GM19372 (cell line): ENCODE results near the gene TMEM140.

Experiments used
- ATAC-seq: cut with Tn5 transposase; IDR thresholded peaks from one replicate; pipeline ENCODE4 v1.9.1; 2021; ENCODE audit warnings: mild to moderate bottlenecking, low read depth, moderate library complexity; ENCODE audit not compliant: unreplicated experiment

TMEM140 gene

DNA sequence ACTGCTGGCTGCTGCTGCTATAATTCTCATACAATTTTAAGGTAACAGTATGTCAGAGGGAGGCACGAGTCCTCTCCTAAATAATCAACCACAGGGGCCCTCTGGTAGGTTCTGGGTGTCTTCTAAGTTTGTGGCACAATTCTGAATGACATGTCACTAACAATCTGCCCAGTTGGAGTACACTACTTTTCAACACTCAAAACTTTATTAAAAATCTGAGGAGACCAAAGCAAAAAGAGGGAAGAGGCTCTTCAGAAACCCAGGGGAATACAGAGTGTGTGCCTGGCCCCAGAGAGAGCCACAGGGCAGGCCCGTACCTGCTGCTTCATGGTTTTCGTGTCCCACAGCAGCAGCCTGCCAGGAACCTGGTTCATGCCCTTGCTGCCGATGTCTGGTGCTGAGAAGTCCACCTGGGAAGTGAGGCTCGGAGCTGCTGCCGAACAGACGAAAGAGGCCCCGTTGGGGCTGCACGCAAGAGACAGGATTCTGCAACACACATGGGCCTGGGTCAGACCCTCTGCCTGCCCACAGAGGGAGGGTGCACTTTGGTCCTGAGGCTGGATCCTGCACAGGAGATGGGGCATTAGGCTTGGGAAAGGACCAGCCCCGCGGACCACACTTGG lies 45.2 kb downstream of the TMEM140 start:
- ATAC-seq: no peak

DNA sequence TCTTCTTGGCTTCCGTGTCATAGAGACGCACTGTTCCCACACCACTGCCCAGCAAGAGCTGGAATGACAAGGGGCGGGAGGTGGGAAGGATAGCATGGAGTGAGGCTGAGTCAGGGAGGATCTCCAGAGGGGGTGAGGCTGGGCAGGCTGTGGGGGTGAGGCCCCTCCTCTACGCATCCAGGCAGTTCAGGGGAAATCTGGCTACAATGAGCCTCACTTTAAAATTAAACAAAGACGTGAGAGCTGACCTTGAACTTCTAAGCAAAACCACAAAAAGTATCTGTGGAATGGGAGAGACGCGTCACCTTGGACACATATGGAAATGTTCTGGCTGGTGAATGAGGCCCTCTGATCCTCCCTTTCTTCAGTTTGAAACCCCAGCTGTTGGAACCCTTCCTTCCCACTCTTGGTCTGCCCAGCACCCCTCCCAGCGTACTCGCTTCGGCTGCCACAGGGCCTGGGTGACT lies 45.8 kb downstream of the TMEM140 start:
- no peak for ATAC-seq

DNA sequence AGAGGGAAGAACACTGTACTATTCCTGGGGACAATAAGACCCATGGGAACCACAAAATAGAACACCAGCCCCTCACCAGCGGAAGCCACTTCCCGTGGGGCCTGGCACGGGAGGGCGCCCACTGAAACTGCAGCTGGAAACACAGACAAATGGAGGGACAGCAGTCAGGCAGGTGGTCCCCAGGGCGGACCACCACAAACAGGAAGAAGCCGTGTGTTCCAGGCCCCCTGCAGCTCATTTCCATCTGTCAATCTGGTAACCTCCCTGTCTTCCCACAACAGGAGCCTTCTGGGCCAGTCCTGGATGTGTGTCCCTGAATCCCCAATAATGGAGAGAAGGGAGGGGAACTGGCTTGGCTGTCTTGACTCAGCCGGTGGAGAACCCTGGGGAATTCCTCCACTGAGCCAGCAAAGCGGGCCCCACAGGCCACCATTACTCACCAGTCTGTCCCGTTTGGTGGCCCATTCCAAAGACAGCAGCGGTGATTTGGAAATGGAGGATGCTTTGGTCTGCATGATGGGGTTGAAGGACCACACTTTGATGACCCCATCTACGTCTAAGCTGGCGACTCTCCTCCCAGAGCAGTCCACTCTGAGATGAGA lies 46.7 kb downstream of the TMEM140 start:
- ATAC-seq: no peak

DNA sequence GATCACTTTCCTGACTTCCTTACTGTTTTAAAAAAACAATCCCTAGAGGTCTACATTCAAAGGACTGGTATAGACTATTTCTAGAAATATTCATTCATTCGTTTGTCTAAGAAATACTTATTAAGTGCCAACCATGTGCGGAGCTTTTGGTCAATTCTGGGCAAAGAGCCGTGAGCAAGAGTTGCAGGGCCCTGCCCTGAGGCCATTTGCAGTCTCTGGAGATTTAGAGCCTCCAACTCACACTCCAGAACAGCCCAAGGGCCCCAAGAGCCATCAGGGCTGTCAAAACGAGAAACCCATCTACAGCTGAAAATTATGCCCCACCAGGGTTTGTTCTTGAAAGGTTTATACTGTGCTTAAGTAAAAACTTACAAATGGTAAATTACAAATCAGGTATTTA lies 47.3 kb downstream of the TMEM140 start:
- no peak for ATAC-seq

DNA sequence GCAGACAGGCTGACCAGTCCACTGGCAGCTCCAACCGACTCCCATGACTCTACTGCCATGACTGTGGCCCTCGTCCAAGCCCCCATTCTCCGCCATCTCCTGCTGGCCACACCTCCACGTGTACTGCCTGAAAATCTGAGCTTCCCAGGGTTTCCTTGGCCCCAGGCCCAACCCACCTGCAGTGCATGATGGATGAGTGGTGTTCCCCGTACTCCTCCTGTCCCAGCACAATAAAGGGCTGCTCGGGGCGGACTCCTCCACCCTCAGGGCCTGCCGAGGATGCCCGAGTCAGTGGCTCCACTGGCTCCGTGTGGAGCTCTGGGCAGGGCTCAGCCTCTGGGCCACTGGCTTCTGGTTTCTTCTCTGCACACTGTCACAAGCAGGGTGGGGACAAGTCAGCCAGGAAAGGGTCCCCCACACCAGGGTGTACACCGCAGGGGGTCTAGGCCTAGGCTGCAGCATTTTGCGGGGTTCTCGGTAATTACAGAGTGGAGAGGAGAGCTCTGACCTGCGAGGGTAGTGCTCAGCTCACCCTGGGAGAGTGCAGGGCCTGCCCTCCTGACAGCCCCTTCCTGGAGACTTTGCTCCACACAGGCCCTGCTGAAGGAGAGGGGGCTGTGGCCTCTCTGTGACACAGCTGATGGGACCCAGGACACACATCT lies 48.2 kb downstream of the TMEM140 start:
- ATAC-seq: no peak

DNA sequence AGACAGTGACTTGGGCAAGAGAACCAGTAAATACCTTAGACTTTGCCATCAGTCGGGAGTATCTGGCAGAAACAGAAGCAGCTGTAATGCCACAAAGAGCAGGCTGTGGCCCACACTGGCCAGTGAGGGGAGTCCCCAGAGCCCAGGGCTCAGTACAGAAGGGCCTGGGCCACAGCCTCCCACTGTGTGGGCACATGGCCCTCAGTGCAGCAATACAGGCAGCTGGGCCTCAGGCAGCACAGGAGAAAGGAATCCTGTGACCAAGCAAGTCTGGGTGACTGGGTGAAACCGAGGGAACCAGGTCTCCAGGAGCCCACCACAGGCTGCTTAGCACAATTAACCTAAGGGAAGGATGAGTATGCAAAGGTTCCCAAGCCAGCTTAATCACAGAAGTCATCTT lies 49.5 kb downstream of the TMEM140 start:
- ATAC-seq: no peak

DNA sequence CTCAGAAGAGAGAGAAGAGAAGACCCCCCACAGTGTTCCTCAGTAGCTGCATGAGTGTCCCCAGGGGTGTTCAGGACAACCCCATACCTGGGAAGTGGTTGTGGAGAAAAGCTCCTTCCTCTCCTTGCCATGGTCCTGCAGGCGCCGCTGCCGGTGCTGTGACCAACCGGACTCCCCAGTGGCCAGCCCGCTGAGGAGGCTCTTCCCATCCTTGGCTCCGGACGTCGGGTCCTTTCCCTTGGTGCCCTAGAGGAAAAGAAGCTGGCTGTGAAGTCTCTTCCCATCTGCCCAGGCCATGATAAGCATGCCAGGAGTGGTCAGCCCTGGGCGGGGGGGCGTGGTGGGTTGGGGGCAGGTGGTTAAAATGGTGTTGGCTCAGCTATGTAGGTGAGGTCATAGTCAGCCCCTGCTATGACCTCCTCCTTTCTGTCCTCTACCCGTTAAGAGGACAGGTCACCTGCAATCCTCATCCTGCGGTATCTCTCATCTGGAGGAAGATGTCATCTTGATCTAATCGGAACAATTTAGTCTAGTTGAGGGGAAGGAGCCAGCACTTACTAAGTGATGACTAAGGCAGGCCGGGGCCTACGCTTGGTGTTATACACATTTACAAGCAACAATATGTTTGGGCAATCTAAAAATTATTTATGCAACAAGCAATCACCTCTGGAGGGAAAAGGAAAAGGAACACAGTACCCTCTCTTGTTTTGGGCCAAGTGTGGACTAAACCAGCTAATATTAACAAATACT lies 50.2 kb downstream of the TMEM140 start:
- no peak for ATAC-seq

DNA sequence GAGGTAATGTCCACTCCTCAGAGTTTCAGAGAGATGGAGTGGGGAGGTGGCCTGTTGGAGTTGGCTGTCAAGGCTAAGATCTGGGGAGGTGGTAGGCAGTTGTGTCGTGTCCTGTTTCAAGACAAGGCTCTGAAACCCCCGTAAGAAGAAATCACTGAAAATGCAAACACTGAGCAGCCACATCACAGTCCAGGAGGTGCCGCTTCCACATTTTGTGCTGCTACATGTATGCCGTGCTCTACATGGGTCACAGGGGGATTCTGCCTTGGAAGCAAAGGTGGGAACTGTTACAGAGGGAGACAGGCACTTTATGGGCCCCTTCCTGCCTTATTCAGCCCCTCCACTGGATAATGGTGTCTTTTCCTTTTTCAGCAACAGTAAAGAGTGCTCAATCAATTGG lies 51.6 kb downstream of the TMEM140 start:
- ATAC-seq: no peak

DNA sequence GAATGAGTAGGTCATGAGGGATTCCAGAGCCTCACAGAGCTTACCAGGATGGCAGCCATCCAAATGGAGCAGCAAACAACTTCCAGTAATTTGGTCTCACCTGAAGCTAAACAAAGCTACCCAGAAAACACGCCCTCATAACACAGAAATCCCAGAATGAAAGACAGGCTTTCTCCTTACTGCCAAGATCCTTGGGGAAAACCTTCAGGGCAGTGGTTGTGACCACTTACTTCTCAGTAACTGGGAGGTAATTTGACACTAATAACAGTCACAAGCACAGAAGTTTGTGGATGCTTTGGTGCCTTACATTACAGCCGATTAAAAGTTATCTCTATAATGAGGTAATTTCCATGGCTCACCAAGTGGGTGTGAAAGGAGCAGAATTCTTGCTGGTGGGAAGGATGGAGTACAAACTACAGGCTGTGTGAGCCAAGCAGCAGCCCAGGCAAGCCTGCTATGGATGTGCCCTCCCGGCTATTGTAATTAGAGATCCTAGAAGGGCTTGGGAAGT lies 53.0 kb downstream of the TMEM140 start:
- ATAC-seq: no peak

DNA sequence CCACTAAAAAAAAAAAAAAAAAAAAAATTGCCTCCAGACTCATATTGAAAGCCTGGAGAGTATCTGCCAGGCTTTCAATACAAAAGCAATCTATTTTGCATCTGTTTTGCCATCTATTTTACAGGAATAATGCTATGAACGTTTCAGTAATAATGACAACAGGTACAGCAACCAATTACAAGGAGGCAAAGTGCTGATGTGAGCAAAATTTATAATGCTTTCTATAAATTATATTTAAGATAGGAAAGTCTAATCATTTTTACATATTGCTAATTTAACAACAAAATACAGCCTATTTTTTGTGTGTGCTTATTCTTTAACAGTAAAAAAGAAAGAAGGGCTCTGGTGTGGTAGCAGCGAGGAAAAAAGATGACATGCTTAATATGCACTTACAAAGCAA lies 53.5 kb downstream of the TMEM140 start:
- no peak for ATAC-seq

DNA sequence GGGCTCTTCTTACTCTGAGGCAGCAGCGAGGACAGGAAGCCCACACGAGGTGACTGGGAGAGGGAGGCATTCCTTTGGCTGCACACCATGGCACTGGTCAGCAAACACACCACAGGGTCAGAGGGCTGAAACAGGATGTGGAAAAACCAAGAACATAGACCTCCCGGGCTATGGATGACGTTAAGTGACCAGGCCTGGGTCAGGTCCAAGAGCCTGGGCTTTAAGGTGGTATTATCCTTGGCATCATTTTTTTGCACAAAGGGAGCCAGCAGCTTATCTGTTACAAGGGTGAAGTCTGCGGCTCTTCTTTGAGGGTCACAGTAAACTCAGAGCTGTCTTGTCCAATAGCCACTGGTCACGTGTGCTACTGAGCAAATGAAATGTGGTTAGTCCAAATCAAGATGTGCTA lies 56.5 kb downstream of the TMEM140 start:
- ATAC-seq: no peak

DNA sequence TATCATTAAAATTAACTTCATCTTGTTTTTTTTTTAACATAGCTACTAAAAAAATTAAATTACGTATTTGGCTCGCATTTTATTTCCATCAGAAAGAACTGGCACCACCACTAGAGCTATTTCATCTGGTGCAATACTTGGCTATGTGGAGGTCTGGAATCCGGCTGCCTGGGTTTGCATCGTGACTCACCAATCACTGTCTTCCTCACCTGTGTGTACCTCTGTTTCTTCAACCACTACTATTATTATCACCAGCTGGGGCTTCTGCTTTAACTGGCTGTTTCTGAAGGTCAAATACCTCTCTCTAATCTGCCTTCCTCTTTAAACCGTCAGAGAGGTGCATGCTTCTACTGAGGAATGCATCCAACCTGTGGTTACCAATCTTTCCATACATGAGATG lies 57.0 kb downstream of the TMEM140 start:
- no peak for ATAC-seq

DNA sequence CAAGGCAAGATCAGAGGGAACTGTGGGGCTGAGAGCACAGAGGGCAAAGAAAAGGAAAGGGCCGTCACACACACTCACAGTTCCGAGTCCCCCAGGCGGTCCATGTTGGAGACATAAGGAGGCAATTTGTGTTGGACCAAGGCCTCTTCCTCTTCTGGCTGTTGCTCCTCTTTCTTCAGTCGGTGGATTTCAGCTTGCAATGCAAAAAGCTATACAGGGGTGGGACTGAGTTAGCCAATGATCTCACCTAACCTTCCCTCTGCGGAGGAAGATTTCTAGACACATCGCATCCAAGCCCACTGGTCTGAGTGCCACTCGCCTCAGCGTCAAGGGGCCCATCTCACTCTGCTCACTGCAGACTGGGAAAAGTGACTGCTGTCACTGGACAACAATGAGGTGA lies 58.0 kb downstream of the TMEM140 start:
- no peak for ATAC-seq

DNA sequence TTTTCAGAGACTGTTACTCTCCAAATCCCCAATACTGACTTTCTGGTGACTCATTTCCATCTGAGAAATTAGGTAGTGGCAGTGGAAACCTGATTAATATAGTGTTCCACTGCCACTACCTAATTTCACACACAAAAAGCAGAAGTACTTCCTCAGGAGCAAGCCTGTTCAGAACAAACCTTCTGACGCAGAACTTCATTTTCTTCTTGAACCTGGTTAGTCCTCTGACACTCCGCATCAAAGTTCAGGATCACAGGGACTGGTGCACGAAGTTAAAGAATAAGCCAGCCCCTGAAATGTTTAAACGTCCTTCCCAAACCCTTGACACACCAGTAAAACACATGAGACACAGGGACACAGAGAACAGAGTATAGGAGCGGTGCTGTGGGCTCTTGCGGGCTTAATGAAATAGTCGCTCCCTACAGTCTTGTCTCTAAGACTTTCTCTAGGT lies 59.1 kb downstream of the TMEM140 start:
- peak; percentile 25 for ATAC-seq

DNA sequence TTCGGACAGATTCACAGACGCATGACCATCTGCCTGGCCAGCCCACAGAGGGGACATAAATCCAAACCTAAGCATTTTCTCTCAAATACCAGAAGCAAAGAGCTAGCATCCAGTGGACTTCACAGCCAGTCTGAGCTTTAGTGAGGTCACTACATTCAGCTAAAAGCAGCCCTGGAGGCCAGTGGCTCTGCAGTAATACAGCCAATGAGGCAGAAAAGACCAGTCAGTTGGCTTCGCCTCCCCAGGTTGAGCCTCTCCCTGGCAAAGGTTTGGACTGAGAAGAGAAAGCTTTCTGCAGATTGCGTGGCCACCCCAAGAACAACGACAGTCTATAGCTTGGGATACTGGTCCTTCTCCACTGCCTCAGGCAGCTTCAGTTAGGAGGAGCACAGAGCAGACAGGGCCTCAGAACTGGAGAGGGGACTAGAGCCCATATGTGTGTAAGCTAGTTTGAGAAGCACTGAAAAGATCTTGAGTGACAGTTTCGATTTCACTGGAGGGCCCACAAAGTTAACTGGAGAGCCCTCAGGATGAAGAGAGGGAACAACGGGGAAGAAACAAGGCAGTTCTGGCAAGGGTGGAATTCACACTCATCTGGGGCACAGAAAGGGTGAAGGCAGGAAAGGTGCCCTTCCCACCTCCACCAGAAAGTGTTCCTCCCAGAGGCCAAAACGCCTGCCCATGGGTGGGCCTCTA lies 59.7 kb downstream of the TMEM140 start:
- ATAC-seq: no peak

DNA sequence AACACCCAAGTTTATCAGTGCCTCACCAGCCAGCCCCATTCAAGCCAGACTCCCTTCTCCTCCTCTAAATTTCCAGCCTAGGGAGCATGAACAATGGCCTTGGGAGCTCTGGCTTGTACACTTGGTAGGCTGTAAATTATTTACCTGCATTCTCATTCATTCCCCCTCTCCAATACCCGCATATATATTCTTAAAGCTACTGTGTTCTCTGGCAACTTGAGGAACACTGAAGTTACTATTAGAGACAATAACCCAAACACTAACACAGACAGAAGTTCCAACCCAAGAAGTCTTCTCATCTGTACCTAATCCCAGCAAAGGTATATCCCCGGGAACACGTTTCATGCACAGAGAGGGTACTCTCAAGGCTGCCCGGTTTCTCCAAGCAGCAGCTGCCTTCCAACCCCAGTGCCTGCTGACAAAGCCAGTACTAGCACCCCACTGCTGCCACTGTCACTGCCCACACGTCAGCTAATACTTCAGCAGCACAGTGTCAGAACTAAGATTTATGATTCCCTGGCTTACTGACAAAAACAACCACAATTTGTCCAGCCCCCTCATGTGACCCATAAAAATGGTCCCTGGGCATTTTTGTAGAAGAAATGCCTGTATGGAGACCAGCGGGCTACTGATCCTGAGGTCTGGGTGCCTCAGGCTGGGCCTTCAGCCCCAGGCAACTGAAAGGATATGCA lies 60.4 kb downstream of the TMEM140 start:
- no peak for ATAC-seq

DNA sequence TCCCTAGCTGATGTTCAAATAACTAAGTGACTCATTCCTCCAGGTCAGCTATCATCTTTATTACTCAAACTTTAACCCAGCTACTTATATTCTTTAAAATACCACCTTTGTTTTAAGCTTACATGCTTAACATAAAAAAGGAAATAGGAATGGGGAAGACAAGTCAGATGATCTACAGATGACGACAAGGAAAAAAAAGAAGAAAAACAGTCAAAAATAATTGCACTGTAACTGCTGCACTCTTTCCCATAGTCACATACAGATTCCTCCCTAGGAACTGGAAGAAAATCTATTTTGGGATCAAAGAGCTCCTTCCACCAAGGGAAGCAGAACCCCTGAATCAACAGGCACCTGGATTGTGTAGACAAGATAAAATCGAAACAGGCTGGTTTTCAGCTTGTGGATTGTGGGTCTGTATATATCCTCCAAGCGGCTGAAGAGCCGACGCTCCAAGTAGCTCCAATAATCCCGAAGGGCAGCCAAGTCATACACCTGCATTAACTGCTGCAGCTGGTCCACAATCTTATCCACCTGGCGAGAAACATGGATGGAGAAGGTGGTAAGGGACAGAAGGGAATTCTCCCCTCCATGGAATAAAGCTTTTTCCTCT lies 61.5 kb downstream of the TMEM140 start:
- ATAC-seq: no peak

DNA sequence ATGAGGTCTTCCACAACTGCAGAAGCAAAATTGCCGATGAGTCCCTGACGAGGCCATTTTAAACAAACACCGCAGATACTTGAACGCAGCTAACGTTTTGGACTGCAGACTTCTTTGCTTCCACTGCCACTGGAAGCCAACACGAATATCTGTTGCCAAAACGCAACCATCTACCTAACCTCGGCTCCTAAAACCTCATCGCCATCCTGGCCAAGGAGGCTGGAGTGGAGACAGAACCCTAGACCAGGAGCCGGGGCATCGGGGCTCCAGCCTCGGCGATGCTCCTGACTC lies 63.0 kb downstream of the TMEM140 start:
- no peak for ATAC-seq

DNA sequence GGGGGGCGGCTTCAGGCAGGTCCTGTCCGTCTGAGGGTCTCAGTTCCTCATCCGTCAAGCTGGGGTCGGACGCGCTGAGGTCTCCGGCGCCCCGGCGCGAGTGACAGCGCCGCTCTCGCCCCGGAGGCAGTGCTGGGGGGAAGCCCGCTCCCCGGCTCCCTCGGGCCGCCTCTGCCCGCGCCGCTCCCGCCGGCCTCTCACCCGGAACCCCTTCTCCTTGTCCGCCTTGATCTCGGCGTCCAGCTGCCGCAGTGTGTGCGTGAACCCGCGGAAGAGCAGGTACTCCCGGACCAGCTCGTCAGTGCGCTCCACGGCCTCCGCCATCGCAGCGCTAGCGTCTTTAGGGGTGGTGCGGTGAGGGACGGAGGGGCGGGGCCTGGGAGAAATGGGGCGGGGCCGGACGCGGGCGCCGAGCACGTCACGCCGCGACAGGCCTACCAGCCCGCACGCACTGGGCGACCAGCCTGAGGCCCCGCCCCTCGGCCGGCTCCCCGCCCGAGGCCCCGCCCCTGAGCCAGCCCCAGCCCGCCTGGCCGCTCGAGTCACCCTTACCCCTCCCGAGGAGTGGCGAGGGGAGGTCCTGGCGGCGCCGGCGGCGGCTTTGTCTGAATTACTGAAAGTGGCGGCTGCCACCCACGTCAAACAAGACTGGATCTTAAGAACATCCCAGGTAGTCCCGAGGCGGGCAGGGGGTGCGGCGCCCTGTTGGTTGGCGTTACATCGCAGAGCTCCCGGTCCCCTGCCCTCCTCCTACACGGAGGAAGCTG lies 63.5 kb downstream of the TMEM140 start, which contains the start of gene WDR91:
WDR91 (minus strand) TSS at position 348 of the 767 bp plus-strand sequence; CDS start at position 324, 24 bp downstream.
- peak; percentile 77 for ATAC-seq
